Activated CD4-positive, alpha-beta T cell treated with anti-CD3 and anti-CD28 coated beads, Interleukin-2, amount 10 ng/mL, durations not matched to agents 7 days and 5 days (primary cell): ENCODE measurements around the gene SGSH. TPM values are rescaled to one million over a fixed set of nuclear protein-coding genes. Genes with fewer than 3 reads are reported as not detected.

Source experiments
- CTCF ChIA-PET: fragments of 350-600 bp; sonication (Branson Sonifier 250); formaldehyde crosslinking; loops from one replicate; lab custom pipeline; 2021; ENCODE audit warnings: antibody characterized with exemption; lab: Charles Lee
- POLR2A ChIA-PET: fragments of 350-600 bp; sonication (Branson Sonifier 250); formaldehyde crosslinking; loops from one replicate; lab custom pipeline; 2021; ENCODE audit warnings: antibody characterized with exemption; lab: Charles Lee
- DNase-seq: peaks from one replicate; pipeline ENCODE4 v3.0.0-alpha.2; 2020
- H3K27ac Mint-ChIP-seq: one replicate; pipeline ENCODE4 v1.8.0; 2021; ENCODE audit warnings: mild to moderate bottlenecking, moderate library complexity, mixed read lengths
- H3K27me3 Mint-ChIP-seq: one replicate; pipeline ENCODE4 v1.8.0; 2021; ENCODE audit warnings: mixed read lengths
- H3K36me3 Mint-ChIP-seq: one replicate; pipeline ENCODE4 v1.8.0; 2021; ENCODE audit warnings: low read depth, mixed read lengths
- H3K4me1 Mint-ChIP-seq: one replicate; pipeline ENCODE4 v1.8.0; 2021; ENCODE audit warnings: mixed read lengths
- H3K4me3 Mint-ChIP-seq: one replicate; pipeline ENCODE4 v1.8.0; 2021; ENCODE audit warnings: mild to moderate bottlenecking, moderate library complexity, mixed read lengths
- H3K9me3 Mint-ChIP-seq: one replicate; pipeline ENCODE4 v1.8.0; 2021; ENCODE audit warnings: mixed read lengths
- total RNA-seq, 2 experiments: library from RNA; stranded (reverse); gene quantifications; one replicate each; pipeline ENCODE4 v1.2.3, GENCODE V29; 2021

The SGSH gene
- total RNA-seq, 2 experiments from 2014 or later, result 31.5 to 34.3 TPM

DNA sequence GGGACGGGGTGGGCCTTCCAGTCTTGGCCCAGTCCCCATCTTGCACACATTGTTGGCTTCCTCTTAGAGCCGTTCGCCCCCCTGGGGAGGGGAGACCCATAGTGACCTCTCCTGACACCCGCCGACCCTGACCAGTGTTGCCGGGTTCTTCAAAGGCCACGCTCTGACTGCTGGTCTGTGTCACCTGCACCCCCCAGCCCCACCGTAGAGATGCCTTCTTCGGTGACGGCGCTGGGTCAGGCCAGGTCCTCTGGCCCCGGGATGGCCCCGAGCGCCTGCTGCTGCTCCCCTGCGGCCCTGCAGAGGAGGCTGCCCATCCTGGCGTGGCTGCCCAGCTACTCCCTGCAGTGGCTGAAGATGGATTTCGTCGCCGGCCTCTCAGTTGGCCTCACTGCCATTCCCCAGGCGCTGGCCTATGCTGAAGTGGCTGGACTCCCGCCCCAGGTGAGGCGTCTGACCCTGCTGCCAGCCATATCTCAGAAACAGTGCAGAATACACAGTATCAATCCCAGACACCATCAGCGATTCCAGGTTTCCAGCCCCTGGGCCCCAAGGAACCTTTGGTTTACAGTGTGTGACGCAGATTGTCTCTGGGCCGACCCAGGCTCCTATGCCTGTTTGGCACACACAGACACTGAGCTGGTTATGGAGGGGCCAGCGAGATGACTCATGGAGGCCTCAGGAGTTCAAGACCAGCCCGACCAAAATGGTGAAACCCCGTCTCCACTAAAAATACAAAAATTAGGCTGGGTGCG, 1.4 kb upstream of the SGSH start:
- POLR2A ChIA-PET, result no interaction called here
- H3K4me1 Mint-ChIP-seq, result peaks cover 23% of the 10 kb centered on the region
- peak overlapping the region; percentile 46 for H3K27ac Mint-ChIP-seq
- no peaks in the 10 kb centered on the region for H3K9me3 Mint-ChIP-seq
- CTCF ChIA-PET, result no interaction called here
- H3K36me3 Mint-ChIP-seq, result peaks cover 4% of the 10 kb centered on the region
- peak overlapping the region; percentile 70 for H3K4me3 Mint-ChIP-seq
- no peaks in the 10 kb centered on the region for H3K27me3 Mint-ChIP-seq
- no peak for DNase-seq

DNA sequence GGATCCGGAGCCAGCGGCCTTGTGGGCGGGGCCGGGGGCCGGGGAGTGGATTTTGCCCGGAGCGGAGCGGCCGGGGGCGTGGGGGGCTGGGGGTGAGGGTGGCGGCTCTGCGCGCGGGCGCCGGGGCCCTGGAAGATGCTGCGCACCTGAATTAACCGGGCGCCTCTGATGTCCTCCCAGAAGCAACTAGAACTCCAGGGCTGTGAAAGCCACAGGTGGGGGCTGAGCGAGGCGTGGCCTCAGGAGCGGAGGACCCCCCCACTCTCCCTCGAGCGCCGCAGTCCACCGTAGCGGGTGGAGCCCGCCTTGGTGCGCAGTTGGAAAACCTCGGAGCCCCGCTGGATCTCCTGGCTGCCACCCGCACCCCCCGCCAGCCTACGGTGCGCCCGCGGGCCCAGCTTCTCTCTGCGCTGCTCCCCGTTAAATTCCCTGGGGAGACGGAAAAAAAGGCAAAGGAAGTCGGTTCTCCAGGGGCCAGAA, 643 bp upstream of the SGSH start:
- Mint-ChIP-seq H3K27me3 (no peaks in the 10 kb centered on the region), H3K4me3 (peak overlapping the region; percentile 70), H3K9me3 (no peaks in the 10 kb centered on the region), H3K36me3 (peaks cover 8% of the 10 kb centered on the region), H3K27ac (peak overlapping the region; percentile 71), H3K4me1 (peaks cover 23% of the 10 kb centered on the region)
- ChIA-PET CTCF (interaction anchor here (0.5 kb wide), 1 partner anchor 711 kb away, joined by 5 read pairs; no protein-coding TSS in a partner anchor), POLR2A (interaction anchor here (0.5 kb wide), 1 partner anchor 1836 kb away, joined by 3 read pairs; no protein-coding TSS in a partner anchor)
- no peak for DNase-seq

DNA sequence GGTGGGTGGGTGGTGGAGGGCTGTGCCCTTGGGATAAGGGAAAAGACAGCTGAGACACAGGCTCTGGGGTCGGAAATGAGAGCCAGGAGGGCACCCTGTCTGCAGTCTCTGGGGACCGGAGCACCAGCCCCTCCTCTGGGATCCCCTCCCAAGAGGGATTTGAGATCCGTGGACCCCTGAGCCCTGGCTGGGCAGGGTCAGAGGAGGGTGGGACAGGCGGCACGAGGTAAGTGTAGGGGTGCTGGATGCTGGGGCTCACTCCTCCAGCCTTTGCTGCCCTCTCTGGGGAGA, 425 bp downstream of the SGSH start:
- peaks cover 8% of the 10 kb centered on the region for H3K36me3 Mint-ChIP-seq
- H3K27ac Mint-ChIP-seq, result peak overlapping the region; percentile 83
- no peaks in the 10 kb centered on the region for H3K9me3 Mint-ChIP-seq
- CTCF ChIA-PET, result interaction anchor here (1.0 to 1.4 kb wide), 2 partner anchors 24 to 72 kb away, joined by 3 read pairs; no protein-coding TSS in a partner anchor
- no peaks in the 10 kb centered on the region for H3K27me3 Mint-ChIP-seq
- POLR2A ChIA-PET, result no interaction called here
- H3K4me1 Mint-ChIP-seq, result peaks cover 23% of the 10 kb centered on the region
- H3K4me3 Mint-ChIP-seq, result peak overlapping the region; percentile 84
- DNase-seq, result no peak

DNA sequence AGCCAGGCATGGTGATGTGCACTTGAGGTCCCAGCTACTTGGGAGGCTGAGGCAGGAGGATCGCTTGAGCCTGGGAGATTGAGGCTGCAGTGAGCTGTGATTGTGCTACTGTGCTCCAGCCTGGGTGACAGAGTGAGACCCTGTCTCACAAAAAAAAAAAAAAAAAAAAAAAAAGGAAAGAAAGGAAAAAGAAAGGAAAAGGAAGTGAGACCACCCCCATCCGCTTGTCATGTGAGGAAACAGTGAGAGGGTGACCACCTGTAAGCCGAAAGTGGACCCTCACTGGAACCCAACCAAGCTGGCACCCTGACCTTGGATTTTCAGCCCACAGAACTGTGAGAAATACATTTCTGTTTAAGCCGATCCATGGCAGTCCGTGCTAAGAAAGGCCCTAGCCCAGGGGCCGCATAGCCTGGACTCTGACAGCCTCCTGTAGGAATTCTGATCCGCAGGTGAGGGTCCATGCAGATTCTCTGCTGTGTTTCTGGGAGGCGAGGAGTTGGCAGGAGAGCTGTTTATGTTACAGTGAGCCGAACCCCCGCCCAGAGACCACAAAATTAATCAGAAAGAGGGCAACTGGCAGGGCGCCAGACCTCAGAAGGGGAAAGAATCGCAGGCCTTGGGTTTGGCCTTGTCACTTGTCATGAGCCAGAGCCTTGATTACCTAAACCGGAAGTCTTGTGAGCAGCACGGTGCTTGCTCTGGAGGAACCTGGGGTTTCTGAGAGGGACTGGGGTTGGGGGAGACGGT, 945 bp downstream of the SGSH start:
- Mint-ChIP-seq H3K4me3 (peak overlapping the region; percentile 84), H3K9me3 (no peaks in the 10 kb centered on the region), H3K36me3 (peaks cover 8% of the 10 kb centered on the region), H3K27ac (peak overlapping the region; percentile 83), H3K27me3 (no peaks in the 10 kb centered on the region), H3K4me1 (peaks cover 23% of the 10 kb centered on the region)
- POLR2A ChIA-PET, result no interaction called here
- DNase-seq, result peak; percentile 88
- CTCF ChIA-PET, result interaction anchor here (1.0 to 1.8 kb wide), 5 partner anchors 9 to 71 kb away, joined by 3 to 4 read pairs (median 3); no protein-coding TSS in a partner anchor

DNA sequence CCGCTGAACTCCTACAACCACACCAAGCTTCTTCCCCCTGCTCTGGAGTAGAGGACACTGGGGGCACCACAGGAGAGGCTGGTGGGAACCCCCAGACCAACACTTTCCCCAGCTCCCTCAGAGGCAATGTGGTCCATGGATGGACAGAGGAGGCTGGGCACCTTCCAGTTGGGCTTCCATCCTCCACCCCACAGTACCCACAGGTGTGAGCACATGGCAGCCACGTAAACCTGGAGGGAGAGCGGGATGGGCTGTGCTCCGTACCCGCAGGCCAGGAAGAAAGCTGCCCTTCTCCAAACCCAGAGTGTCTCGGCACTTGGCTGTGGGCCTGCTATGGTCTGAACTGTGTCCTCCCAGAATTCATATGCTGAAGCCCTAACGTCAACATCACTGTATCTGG, 1.7 kb downstream of the SGSH start:
- no peak for DNase-seq
- Mint-ChIP-seq H3K27me3 (no peaks in the 10 kb centered on the region), H3K27ac (peak overlapping the region; percentile 42), H3K36me3 (peaks cover 8% of the 10 kb centered on the region), H3K4me1 (peaks cover 22% of the 10 kb centered on the region), H3K9me3 (no peaks in the 10 kb centered on the region), H3K4me3 (peak overlapping the region; percentile 84)
- ChIA-PET CTCF (interaction anchor here (0.5 to 1.8 kb wide), 7 partner anchors 8 to 117 kb away, joined by 3 to 7 read pairs (median 3); partner anchors contain the start of gene GAA), POLR2A (no interaction called here)

DNA sequence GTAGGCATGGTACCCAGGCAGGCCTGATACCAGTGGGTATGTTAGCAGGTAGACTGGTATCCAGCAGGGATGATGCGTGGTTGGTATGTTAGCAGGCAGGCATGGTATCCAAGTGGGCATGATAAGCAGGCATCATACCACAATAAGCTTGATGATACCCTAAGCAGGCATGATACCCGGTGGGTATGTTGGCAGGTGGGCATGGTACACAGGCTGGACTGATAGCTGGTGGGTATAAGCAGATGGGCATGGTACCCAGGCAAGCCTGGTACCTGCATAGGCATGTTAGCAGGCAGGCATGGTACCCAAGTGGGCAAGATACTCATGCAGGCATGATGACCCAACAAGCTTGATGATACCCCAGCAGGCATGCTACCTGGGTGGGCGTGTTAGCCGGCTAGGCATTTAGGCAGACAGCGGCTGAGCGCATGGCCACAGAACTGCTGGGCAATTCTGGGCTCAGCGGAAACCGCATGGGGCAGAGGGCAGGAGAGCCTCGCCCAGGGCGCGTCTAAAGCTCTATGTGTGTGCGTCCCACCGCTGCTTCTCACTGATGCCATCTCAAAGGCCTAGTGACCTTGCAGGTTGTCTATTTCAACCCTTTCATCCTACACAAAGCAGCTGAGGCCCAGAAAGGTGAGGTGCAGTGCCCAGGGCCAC, 2.3 kb downstream of the SGSH start:
- Mint-ChIP-seq H3K9me3 (no peaks in the 10 kb centered on the region), H3K27me3 (no peaks in the 10 kb centered on the region), H3K27ac (peak overlapping the region; percentile 3), H3K4me3 (no peak overlapping the region), H3K36me3 (peaks cover 8% of the 10 kb centered on the region), H3K4me1 (peaks cover 22% of the 10 kb centered on the region)
- no peak for DNase-seq
- POLR2A ChIA-PET, result no interaction called here
- CTCF ChIA-PET, result interaction anchor here (0.5 to 1.8 kb wide), 7 partner anchors 8 to 116 kb away, joined by 3 to 7 read pairs (median 3); partner anchors contain the start of gene GAA

DNA sequence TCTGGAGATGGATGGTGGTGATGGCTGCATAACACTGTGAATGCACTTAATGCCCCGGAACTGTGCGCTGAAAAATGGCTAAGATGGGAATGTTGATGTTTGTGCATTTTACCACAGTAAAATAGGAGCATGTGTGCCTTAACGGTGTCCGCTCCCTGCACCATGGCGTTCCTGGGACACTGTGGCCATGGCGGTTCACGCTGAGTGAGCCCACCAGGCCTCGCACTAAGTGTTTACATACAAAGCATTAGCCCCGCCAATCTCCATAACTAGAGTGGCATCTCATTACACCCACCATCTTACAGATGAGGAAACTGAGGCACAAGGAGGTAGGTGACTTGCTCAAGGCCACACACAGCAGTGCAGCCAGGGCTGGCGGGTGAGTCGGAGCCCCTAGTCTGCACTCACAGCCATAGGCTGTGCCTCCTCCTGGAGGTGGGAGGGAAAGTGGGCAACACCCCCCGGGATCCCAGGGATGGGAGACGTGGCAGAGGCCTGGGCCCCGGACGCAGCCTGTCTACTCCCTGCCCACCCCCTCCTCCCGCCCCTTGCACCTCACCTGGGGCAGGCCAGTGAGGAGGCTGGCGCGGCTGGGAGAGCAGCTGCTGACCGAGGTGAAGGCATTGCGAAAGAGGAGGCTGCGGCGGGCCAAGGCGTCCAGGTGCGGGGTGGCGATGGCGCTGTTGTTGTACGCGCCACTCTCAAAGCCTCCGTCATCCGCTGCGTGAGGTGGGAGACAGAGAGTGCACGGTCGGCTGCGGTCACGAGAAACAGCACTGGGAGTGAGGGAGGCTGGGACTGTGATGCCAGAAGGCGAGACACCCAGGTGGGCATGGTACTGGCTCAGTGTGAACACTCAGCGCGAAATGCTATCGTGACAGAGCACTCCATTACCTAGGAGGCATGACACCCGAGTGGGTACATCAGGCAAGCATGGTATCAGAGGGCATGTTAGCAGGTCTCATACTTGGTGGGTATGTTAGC, 3.4 kb downstream of the SGSH start:
- H3K36me3 Mint-ChIP-seq, result peaks cover 8% of the 10 kb centered on the region
- H3K27me3 Mint-ChIP-seq, result no peaks in the 10 kb centered on the region
- DNase-seq, result no peak
- H3K4me1 Mint-ChIP-seq, result peaks cover 22% of the 10 kb centered on the region
- H3K4me3 Mint-ChIP-seq, result no peak overlapping the region
- ChIA-PET CTCF (interaction anchor here (0.6 to 1.6 kb wide), 4 partner anchors 9 to 651 kb away, joined by 3 to 7 read pairs (median 4); partner anchors contain the start of gene GAA), POLR2A (no interaction called here)
- no peaks in the 10 kb centered on the region for H3K9me3 Mint-ChIP-seq
- H3K27ac Mint-ChIP-seq, result no peak overlapping the region

DNA sequence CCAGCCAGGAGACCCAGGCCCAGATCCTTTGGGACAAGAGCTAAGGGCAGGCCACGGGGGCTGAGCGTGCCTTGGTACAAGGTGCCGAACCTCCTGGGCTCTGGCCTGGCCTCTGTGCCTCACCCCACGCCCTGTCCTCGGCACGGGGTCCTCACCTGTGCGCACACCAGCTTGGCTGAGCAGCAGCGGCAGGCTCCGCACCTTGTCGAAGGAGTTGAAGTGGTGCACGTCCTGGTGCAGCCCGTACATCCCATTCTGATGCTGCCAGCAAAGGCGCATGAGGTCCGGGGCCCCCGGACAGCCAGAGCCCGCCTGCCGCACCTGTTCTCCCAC, 5.3 kb downstream of the SGSH start:
- no peaks in the 10 kb centered on the region for H3K9me3 Mint-ChIP-seq
- CTCF ChIA-PET, result interaction anchor here (1.1 kb wide), 1 partner anchor 28 kb away, joined by 3 read pairs; no protein-coding TSS in a partner anchor
- peaks cover 11% of the 10 kb centered on the region for H3K36me3 Mint-ChIP-seq
- no peak overlapping the region for H3K27ac Mint-ChIP-seq
- H3K4me3 Mint-ChIP-seq, result no peak overlapping the region
- POLR2A ChIA-PET, result no interaction called here
- H3K4me1 Mint-ChIP-seq, result peaks cover 19% of the 10 kb centered on the region
- no peak for DNase-seq
- no peaks in the 10 kb centered on the region for H3K27me3 Mint-ChIP-seq

DNA sequence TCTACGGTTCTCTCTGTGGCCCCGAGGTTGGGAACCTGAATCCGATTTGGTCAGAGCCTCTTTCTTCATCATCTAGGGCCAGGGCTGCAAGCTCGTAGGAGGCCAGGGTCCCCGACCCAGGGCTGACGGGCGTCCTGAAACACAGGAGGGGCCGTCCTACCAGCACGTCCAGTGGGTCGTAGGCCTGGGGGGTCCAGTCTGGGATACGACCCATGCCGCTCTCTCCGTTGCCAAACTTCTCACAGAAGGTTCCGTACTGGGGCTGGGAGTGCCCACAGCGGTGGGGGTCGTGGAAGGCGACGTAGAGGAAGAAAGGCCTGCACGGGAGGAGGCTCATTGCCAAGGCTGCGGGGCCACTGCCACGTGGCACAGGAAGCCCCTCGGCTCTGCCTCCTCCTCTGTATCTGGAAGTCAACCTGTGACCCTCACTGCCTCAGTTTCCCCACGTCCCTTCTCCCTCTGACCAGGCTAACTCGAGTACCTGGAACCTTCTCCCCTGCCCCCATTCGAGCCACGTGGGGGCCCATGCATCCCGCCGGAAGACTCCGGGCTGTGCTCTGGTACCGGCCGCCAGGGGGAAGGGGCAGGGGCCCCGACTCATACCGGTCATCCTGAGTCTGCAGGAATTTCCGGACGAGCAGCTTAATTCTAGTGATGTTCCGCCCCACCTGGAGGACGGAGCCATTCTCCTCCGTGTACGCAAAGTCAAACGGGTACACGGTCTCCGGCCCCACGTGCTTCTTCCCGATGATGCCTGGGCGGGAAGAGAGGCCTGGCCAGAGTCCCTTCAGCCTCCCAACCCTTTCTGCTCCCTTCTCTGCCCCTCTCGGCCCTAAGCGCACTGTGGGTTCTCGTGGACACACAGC, 5.9 kb downstream of the SGSH start:
- no peak overlapping the region for H3K27ac Mint-ChIP-seq
- ChIA-PET CTCF (interaction anchor here (1.1 kb wide), 1 partner anchor 29 kb away, joined by 3 read pairs; no protein-coding TSS in a partner anchor), POLR2A (no interaction called here)
- no peaks in the 10 kb centered on the region for H3K9me3 Mint-ChIP-seq
- DNase-seq, result no peak
- peaks cover 11% of the 10 kb centered on the region for H3K36me3 Mint-ChIP-seq
- no peaks in the 10 kb centered on the region for H3K27me3 Mint-ChIP-seq
- peaks cover 13% of the 10 kb centered on the region for H3K4me1 Mint-ChIP-seq
- no peak overlapping the region for H3K4me3 Mint-ChIP-seq

DNA sequence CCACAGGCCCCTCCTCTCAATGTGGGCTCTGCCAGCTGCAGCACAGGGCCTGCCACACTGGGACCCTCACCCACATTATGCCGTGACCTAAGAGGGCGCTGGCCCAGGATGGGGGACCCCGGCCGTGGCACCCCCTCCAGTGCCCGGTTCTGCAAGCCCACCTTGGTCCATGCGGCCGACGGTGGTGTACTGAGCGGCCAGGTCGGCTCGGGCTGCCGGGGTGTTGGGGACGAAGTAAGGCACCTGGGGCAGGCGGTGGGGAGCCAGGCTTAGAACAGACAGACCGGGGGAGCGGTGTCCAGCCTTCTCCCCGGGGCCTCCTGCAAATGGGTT, 6.5 kb downstream of the SGSH start:
- no peaks in the 10 kb centered on the region for H3K27me3 Mint-ChIP-seq
- CTCF ChIA-PET, result no interaction called here

DNA sequence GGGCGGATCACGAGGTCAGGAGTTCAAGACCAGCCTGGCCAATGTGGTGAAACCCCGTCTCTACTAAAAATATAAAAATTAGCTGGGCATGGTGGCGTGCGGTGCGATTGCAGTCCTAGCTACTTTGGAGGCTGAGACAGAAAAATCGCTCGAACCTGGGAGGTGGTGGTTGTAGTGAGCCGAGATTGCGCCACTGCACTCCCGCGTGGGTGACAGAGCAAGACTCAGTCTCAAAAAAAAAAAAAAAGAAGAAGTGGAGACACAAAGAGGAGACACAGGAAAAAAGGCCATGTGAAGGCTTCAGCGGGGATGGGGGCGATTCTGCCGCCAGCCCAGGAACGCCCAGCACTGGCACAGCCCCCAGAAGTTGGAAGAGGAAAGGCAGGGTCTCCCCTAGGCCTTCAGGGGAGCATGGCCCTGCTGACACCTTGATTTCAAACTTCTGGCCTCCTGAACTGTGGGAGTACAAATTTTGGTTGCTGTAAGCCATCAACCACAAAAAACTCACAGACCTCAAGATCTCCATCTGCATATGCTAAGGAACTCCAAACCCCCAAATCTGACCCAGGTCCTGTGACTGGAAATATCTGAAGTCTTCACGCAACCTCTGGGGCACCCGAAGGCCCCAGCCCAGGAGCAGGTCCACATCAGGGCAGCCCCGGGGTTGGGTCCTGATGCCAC, 7.0 kb downstream of the SGSH start:
- Mint-ChIP-seq H3K27ac (no peak overlapping the region), H3K9me3 (no peaks in the 10 kb centered on the region), H3K4me3 (no peak overlapping the region), H3K27me3 (no peaks in the 10 kb centered on the region), H3K4me1 (peaks cover 3% of the 10 kb centered on the region), H3K36me3 (peaks cover 11% of the 10 kb centered on the region)
- DNase-seq, result no peak
- POLR2A ChIA-PET, result no interaction called here
- CTCF ChIA-PET, result no interaction called here

More for the DNA sequence above, 6.5 kb downstream of the SGSH start:
- H3K4me1 Mint-ChIP-seq, result peaks cover 7% of the 10 kb centered on the region
- no peaks in the 10 kb centered on the region for H3K9me3 Mint-ChIP-seq
- peaks cover 11% of the 10 kb centered on the region for H3K36me3 Mint-ChIP-seq
- no peak overlapping the region for H3K4me3 Mint-ChIP-seq
- POLR2A ChIA-PET, result no interaction called here
- no peak overlapping the region for H3K27ac Mint-ChIP-seq
- DNase-seq, result no peak
